ENCODE results near the gene MAN1C1. TPM values are rescaled to one million over a fixed set of nuclear protein-coding genes. Genes with fewer than 3 reads are reported as not detected.

MAN1C1 gene
- total RNA-seq, 1 experiment from 2014 or later, result 16.8 TPM

DNA sequence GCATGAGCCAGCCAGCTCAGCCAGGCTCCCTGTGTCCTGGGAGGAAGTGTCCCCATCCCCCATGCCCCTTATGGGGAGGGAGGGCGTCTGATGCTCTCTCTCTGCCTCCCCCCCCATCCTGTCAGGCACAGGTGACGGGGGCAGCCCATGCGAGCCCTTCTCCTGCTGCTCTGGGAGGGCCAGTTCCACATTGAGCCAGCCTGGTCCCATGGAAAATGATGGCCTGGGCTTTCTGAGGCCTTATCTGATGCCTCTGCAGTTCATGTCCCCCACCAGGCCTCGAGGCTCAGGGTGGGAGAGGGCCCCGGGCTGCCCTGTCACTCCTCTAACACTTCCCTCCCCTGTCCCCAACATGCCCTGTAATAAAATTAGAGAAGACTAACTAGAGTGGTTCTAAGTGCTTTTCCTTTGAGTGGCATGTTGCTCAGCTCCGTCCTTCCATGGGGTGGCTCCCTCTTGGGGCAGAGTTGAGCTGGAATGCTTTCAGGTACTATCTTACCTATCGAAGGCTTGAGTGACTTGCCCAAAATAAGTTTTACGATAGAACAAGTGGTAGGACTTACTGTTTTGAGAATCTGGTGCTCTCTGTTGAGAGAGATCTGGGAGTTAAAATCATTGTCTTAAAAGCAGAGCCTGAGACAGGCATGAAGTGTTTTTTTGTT lies 201.4 kb downstream of the MAN1C1 start:
- no peak for TF ChIP-seq STAT6 (CRISPR knock-in tag; conservative IDR thresholded peaks at IDR 0.05; ENCODE audit: low read depth)
- TF ChIP-seq, protein P1, sequence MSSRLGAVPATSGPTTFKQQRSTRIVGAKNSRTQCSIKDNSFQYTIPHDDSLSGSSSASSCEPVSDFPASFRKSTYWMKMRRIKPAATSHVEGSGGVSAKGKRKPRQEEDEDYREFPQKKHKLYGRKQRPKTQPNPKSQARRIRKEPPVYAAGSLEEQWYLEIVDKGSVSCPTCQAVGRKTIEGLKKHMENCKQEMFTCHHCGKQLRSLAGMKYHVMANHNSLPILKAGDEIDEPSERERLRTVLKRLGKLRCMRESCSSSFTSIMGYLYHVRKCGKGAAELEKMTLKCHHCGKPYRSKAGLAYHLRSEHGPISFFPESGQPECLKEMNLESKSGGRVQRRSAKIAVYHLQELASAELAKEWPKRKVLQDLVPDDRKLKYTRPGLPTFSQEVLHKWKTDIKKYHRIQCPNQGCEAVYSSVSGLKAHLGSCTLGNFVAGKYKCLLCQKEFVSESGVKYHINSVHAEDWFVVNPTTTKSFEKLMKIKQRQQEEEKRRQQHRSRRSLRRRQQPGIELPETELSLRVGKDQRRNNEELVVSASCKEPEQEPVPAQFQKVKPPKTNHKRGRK (CRISPR knock-in tag; IDR thresholded peaks at IDR 0.05; ENCODE audit: borderline replicate concordance), result no peak
- TF ChIP-seq MYBL2 (CRISPR knock-in tag; IDR thresholded peaks at IDR 0.05), result no peak
- TF ChIP-seq, protein P2, sequence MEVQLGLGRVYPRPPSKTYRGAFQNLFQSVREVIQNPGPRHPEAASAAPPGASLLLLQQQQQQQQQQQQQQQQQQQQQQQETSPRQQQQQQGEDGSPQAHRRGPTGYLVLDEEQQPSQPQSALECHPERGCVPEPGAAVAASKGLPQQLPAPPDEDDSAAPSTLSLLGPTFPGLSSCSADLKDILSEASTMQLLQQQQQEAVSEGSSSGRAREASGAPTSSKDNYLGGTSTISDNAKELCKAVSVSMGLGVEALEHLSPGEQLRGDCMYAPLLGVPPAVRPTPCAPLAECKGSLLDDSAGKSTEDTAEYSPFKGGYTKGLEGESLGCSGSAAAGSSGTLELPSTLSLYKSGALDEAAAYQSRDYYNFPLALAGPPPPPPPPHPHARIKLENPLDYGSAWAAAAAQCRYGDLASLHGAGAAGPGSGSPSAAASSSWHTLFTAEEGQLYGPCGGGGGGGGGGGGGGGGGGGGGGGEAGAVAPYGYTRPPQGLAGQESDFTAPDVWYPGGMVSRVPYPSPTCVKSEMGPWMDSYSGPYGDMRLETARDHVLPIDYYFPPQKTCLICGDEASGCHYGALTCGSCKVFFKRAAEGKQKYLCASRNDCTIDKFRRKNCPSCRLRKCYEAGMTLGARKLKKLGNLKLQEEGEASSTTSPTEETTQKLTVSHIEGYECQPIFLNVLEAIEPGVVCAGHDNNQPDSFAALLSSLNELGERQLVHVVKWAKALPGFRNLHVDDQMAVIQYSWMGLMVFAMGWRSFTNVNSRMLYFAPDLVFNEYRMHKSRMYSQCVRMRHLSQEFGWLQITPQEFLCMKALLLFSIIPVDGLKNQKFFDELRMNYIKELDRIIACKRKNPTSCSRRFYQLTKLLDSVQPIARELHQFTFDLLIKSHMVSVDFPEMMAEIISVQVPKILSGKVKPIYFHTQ (CRISPR knock-in tag; IDR thresholded peaks at IDR 0.05), result no peak
- TF ChIP-seq NR1H2 (CRISPR knock-in tag; IDR thresholded peaks at IDR 0.05), result no peak
- TF ChIP-seq OVOL2 (CRISPR knock-in tag; IDR thresholded peaks at IDR 0.05; ENCODE audit: borderline replicate concordance), result no peak
- TF ChIP-seq ZNF423 (CRISPR knock-in tag; IDR thresholded peaks at IDR 0.05), result no peak
- no peak for TF ChIP-seq ATF2 (CRISPR knock-in tag; IDR thresholded peaks at IDR 0.05; ENCODE audit: borderline replicate concordance, low read depth)
- no peak for TF ChIP-seq ZNF219 (CRISPR knock-in tag; IDR thresholded peaks at IDR 0.05; ENCODE audit: borderline replicate concordance)
- no peak for TF ChIP-seq NFATC4 (CRISPR knock-in tag; IDR thresholded peaks at IDR 0.05)
- TF ChIP-seq, protein P3, sequence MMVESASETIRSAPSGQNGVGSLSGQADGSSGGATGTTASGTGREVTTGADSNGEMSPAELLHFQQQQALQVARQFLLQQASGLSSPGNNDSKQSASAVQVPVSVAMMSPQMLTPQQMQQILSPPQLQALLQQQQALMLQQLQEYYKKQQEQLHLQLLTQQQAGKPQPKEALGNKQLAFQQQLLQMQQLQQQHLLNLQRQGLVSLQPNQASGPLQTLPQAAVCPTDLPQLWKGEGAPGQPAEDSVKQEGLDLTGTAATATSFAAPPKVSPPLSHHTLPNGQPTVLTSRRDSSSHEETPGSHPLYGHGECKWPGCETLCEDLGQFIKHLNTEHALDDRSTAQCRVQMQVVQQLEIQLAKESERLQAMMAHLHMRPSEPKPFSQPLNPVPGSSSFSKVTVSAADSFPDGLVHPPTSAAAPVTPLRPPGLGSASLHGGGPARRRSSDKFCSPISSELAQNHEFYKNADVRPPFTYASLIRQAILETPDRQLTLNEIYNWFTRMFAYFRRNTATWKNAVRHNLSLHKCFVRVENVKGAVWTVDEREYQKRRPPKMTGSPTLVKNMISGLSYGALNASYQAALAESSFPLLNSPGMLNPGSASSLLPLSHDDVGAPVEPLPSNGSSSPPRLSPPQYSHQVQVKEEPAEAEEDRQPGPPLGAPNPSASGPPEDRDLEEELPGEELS (CRISPR knock-in tag; IDR thresholded peaks at IDR 0.05), result no peak
- no peak for TF ChIP-seq ATF3 (CRISPR knock-in tag; conservative IDR thresholded peaks at IDR 0.05)
- TF ChIP-seq CBFB (CRISPR knock-in tag; IDR thresholded peaks at IDR 0.05; ENCODE audit: low read depth), result no peak
- no peak for TF ChIP-seq ZNF317 (CRISPR knock-in tag; IDR thresholded peaks at IDR 0.05; ENCODE audit: borderline replicate concordance, low read depth)
- TF ChIP-seq ZNF263 (CRISPR knock-in tag; IDR thresholded peaks at IDR 0.05; ENCODE audit: low read depth), result no peak
- no peak for TF ChIP-seq SOX15 (CRISPR knock-in tag; IDR thresholded peaks at IDR 0.05)
- TF ChIP-seq, protein P4, sequence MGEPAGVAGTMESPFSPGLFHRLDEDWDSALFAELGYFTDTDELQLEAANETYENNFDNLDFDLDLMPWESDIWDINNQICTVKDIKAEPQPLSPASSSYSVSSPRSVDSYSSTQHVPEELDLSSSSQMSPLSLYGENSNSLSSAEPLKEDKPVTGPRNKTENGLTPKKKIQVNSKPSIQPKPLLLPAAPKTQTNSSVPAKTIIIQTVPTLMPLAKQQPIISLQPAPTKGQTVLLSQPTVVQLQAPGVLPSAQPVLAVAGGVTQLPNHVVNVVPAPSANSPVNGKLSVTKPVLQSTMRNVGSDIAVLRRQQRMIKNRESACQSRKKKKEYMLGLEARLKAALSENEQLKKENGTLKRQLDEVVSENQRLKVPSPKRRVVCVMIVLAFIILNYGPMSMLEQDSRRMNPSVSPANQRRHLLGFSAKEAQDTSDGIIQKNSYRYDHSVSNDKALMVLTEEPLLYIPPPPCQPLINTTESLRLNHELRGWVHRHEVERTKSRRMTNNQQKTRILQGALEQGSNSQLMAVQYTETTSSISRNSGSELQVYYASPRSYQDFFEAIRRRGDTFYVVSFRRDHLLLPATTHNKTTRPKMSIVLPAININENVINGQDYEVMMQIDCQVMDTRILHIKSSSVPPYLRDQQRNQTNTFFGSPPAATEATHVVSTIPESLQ (CRISPR knock-in tag; IDR thresholded peaks at IDR 0.05), result no peak
- no peak for TF ChIP-seq FOXJ3 (CRISPR knock-in tag; IDR thresholded peaks at IDR 0.05; ENCODE audit: borderline replicate concordance)
- Mint-ChIP-seq H3K27me3 (ENCODE audit: low read depth) (peaks cover 10% of the 10 kb centered on the region), H3K4me3 (peak overlapping the region; percentile 98), H3K4me1 (peaks cover 35% of the 10 kb centered on the region), H3K27ac (peak overlapping the region; percentile 95), H3K36me3 (peaks cover 9% of the 10 kb centered on the region; the same call in 1 of the 2 replicates), H3K9me3 (no peaks in the 10 kb centered on the region)
- ATAC-seq (peak; percentile 19), DNase-seq (ENCODE audit: low spot score) (peak; percentile 53)
- POLR2A ChIA-PET, result interaction anchor here (0.5 kb wide), 2 partner anchors 74 to 647 kb away, joined by 3 read pairs; no protein-coding TSS in a partner anchor
- CTCF ChIA-PET, result interaction anchor here (0.5 to 5.5 kb wide), 19 partner anchors 8 to 252 kb away, joined by 3 to 26 read pairs (median 5); partner anchors contain the start of genes PAFAH2, PAQR7 and SELENON

Measured in WTC11 (cell line).